SK-N-MC (cell line): ENCODE data around the gene SHISA6.

Experiments
- DNase-seq: peaks from one replicate; pipeline ENCODE4 v3.0.0-alpha.2; 2011; ENCODE audit warnings: low read depth, low spot score
- H3K27ac ChIP-seq: fragments of 200-600 bp; sonication (generic); 2 replicates; pipeline ENCODE4 v1.5.1; 2016; ENCODE audit warnings: mixed run types
- H3K36me3 ChIP-seq: fragments of 200-600 bp; sonication (generic); 2 replicates; pipeline ENCODE4 v1.6.1; 2017; ENCODE audit warnings: antibody characterized with exemption, low read length, mixed read lengths; ENCODE audit not compliant: insufficient read depth
- H3K4me3 ChIP-seq: fragments of 200-600 bp; sonication (generic); 2 replicates; pipeline ENCODE4 v1.5.1; 2016
- H3K9ac ChIP-seq: fragments of 200-600 bp; sonication (generic); 2 replicates; pipeline ENCODE4 v1.8.0; 2017; ENCODE audit warnings: mixed run types, mixed read lengths; ENCODE audit not compliant: insufficient read length
- H3K9me3 ChIP-seq: fragments of 200-600 bp; sonication (generic); 2 replicates; pipeline ENCODE4 v1.6.1; 2017; ENCODE audit warnings: low read depth, mild to moderate bottlenecking, antibody characterized with exemption, low read length, moderate library complexity, mixed read lengths
- EZH2 ChIP-seq: fragments of 200-600 bp; sonication (generic); IDR thresholded peaks from one replicate; pipeline ENCODE4 v1.6.1; 2017; ENCODE audit warnings: antibody characterized with exemption
- FOXP2 ChIP-seq: optimal IDR thresholded peaks from 2 replicates; pipeline ENCODE3; 2011; ENCODE audit warnings: mild to moderate bottlenecking, moderate library complexity; ENCODE audit not compliant: insufficient read depth; ENCODE audit errors: extremely low read length, control extremely low read depth
- POLR2AphosphoS5 ChIP-seq: IDR thresholded peaks from 2 replicates; pipeline ENCODE4 v1.6.1; 2012; ENCODE audit warnings: mild to moderate bottlenecking, low read depth, low read length, borderline replicate concordance

Gene SHISA6

GRCh38 chr17:11441004-11441403, 200.0 kb downstream of the SHISA6 start:
- no peak for DNase-seq
- Histone ChIP-seq H3K27ac (no peak overlapping the region), H3K9me3 (no peaks in the 10 kb centered on the region), H3K9ac (no peak overlapping the region), H3K4me3 (no peak overlapping the region), H3K36me3 (no peaks in the 10 kb centered on the region)
- no peak for TF ChIP-seq FOXP2
- TF ChIP-seq EZH2, result no peak
- TF ChIP-seq POLR2AphosphoS5, result no peak

DNA sequence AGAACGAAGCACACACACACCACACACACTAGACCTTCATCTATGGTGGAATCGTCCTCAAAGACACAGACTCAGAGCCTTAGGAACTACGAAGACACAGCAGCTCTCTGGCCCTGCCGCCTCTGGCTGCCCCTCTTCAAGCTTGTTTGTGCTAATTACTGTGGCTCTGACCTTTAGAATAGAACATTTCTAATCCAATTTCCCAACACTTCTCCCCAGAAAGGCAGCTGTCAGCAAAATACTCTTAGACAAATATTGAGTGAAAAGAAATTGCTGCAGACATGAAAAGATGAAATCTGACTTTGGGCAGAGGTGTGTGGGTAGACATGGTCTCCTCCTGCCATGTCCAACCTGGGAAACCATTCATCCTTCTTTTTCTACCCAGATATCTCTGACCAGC, 205.3 kb downstream of the SHISA6 start:
- Histone ChIP-seq H3K36me3 (no peaks in the 10 kb centered on the region), H3K9me3 (no peaks in the 10 kb centered on the region), H3K4me3 (no peak overlapping the region), H3K27ac (no peak overlapping the region), H3K9ac (no peak overlapping the region)
- TF ChIP-seq POLR2AphosphoS5, result no peak
- TF ChIP-seq EZH2, result no peak
- no peak for TF ChIP-seq FOXP2
- DNase-seq, result no peak

DNA sequence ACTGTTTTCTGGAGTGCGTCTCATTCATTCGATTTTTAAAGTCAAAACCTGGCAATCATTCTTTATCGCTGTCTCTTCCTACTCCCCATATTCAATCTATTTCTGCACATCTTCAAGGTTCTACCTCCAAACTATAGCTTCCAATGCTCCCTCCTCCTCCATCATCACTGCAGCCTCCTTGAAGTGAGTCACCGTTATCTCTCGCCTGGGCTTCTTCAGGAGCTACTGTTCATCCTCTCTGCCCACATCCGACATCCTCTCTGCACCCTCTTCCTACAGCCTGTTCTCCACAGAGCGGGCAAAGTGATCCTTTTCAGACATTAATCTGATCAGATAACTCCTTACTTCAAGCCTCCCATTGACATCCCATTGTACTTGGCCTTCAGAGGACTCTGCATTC, 213.1 kb downstream of the SHISA6 start:
- H3K36me3 ChIP-seq, result no peaks in the 10 kb centered on the region
- H3K9ac ChIP-seq, result no peak overlapping the region
- no peak overlapping the region for H3K27ac ChIP-seq
- no peaks in the 10 kb centered on the region for H3K9me3 ChIP-seq
- no peak for DNase-seq
- TF ChIP-seq FOXP2 (no peak), EZH2 (no peak), POLR2AphosphoS5 (no peak)
- no peak overlapping the region for H3K4me3 ChIP-seq

DNA sequence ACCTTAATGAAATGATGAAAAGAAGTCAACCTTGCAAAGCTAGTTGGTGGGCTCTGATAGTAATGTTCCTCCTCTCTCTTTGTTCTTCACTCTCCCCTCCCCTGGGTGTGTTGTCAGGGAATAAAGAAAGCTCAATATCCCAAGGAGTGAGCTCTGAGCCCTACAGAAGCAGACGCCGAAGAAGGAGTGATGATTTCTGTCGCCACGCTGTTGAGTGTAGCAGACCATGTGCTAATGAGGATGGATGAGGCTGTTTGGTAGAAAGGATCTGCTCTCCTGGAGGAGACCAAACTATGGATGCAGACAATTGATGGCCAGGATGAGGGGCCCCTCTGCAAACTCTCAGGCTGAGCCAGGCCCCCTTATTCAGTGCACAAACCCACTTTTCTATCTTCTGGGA, 217.3 kb downstream of the SHISA6 start:
- no peak for DNase-seq
- no peaks in the 10 kb centered on the region for H3K9me3 ChIP-seq
- TF ChIP-seq EZH2, result no peak
- TF ChIP-seq POLR2AphosphoS5, result no peak
- no peak for TF ChIP-seq FOXP2
- H3K27ac ChIP-seq, result no peak overlapping the region
- no peaks in the 10 kb centered on the region for H3K36me3 ChIP-seq
- no peak overlapping the region for H3K4me3 ChIP-seq
- H3K9ac ChIP-seq, result no peak overlapping the region

DNA sequence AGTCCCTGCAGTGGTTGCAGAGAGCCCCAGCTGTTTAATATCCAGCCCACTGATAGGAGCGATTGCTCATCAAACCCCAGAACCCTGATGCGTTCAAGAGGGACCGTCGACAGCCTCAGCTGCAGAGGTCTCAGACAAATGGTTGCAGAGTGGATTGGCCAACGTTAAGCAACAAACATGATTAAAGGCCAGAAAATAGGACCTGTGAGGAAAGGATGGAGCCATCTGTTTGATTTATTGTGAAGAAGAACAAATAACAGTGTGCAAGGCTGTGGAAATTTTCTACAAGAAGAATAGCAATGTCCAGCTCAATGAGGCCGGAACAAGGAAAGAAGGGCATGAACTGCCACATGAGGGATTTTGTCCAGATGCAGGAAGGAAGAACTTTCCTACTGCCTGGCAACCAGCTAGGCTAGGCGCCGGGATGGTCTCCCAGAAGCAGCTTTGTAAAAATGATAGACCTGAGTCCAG, 218.9 kb downstream of the SHISA6 start:
- DNase-seq, result no peak
- no peak overlapping the region for H3K9ac ChIP-seq
- TF ChIP-seq FOXP2, result no peak
- H3K36me3 ChIP-seq, result no peaks in the 10 kb centered on the region
- no peaks in the 10 kb centered on the region for H3K9me3 ChIP-seq
- no peak overlapping the region for H3K4me3 ChIP-seq
- H3K27ac ChIP-seq, result no peak overlapping the region

GRCh38 chr17:11461993-11462548, 221.1 kb downstream of the SHISA6 start:
- no peak overlapping the region for H3K4me3 ChIP-seq
- no peak overlapping the region for H3K27ac ChIP-seq
- no peaks in the 10 kb centered on the region for H3K9me3 ChIP-seq
- no peak overlapping the region for H3K9ac ChIP-seq
- DNase-seq, result no peak
- TF ChIP-seq FOXP2, result no peak
- H3K36me3 ChIP-seq, result no peaks in the 10 kb centered on the region

DNA sequence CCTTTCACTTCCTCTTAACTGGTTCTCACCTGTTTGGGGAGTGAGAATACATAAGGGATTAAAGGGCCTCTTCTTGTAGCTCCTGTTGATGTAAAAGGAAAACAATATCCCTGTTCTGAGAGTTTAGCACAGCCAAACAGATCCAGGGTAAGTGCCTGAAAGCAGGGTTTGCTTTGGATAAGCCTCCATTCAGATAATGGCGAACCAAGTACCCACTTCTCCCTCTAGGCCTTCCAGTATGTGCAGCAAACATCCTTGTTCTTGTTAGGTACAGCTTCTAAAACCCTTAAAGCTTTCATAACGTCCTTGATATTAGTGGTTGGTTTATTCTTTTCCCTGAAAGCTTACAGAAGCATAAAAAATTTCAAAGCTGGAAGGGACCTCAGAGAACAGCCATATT, 226.6 kb downstream of the SHISA6 start:
- Histone ChIP-seq H3K36me3 (no peaks in the 10 kb centered on the region), H3K9ac (no peak overlapping the region), H3K9me3 (no peaks in the 10 kb centered on the region), H3K27ac (no peak overlapping the region), H3K4me3 (no peak overlapping the region)
- DNase-seq, result no peak
- TF ChIP-seq FOXP2, result no peak
- no peak for TF ChIP-seq EZH2
- no peak for TF ChIP-seq POLR2AphosphoS5

DNA sequence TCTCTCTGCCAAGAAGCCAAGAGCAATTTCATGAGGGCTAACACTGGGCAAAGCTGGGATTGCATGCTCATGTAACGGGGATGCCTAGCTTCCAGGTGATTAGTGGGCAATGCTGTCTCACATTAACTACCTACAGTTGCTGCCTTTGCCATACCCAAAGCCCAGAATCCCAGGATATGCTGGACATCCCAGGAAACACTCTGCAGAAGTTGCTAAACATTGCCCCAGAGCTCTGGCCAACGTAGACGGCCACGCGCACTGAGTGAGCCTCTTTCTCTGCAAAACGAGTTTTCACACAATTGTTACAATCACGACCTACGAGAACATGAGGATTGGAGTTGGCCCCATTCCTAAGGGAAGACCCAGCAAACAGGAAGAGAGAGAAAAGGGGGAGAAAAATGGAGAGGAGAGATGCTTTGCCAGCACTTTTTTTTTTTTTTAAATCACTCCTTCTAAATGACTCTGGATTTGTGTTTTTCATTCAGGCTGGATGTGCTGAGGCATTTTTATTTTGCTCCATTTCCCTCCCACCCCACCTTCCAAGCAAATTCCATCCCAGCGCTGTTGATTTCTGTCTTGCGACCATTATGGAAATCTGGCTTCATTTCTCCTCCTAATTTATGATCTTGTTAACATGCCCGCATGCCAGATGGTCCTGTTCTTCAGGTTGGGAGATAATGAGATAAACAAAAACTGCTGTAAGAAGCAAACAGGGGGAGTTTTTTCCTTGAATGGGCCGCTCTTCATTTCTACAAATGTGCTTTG, 244.5 kb downstream of the SHISA6 start:
- no peaks in the 10 kb centered on the region for H3K9me3 ChIP-seq
- 0 out of 2 replicates have a peak overlapping the region, but pooled peaks have one; percentile 14 for H3K27ac ChIP-seq
- TF ChIP-seq EZH2, result no peak
- no peak for TF ChIP-seq POLR2AphosphoS5
- TF ChIP-seq FOXP2, result no peak
- no peaks in the 10 kb centered on the region for H3K36me3 ChIP-seq
- H3K4me3 ChIP-seq, result no peak overlapping the region
- H3K9ac ChIP-seq, result no peak overlapping the region
- no peak for DNase-seq
